ENCODE measurements around the gene F11.
"Not testable (repeated sequence)": the region's sequence is repeated elsewhere in the genome, so short reads cannot be mapped to it uniquely, and the experiment has no call there.

Gene F11

GRCh38 chr4:186250760-186251159 is 15.2 kb upstream of the F11 start:
- no peak for DNase-seq

- DNase-seq, result no peak
These were observed 10.9 kb upstream of the F11 start for GRCh38 chr4:186255122-186255521.

GRCh38 chr4:186258216-186258811 is 7.7 kb upstream of the F11 start:
- DNase-seq, result no peak

- no peak for DNase-seq
These were observed 5.9 kb upstream of the F11 start for GRCh38 chr4:186260117-186260503.

- DNase-seq, result no peak
These were observed 5.2 kb upstream of the F11 start for GRCh38 chr4:186260504-186261448.

- DNase-seq, result no peak
These were observed 1.3 kb upstream of the F11 start for GRCh38 chr4:186264660-186265059.

- not testable (repeated sequence) for DNase-seq
These were observed 739 bp upstream of the F11 start for GRCh38 chr4:186265250-186265649.

- no peak for DNase-seq
These were observed 904 bp downstream of the F11 start for GRCh38 chr4:186266729-186267456.

- no peak for DNase-seq
These were observed 5.2 kb downstream of the F11 start for GRCh38 chr4:186271081-186271678.

- no peak for DNase-seq
These were observed 6.9 kb downstream of the F11 start for GRCh38 chr4:186272699-186273391.

GRCh38 chr4:186273392-186273789 is 7.4 kb downstream of the F11 start:
- DNase-seq, result not testable (repeated sequence)

GRCh38 chr4:186283311-186283710 is 17.3 kb downstream of the F11 start:
- no peak for DNase-seq

GRCh38 chr4:186285147-186285546 is 19.2 kb downstream of the F11 start:
- DNase-seq, result no peak

- DNase-seq, result no peak
These were observed 20.6 kb downstream of the F11 start for GRCh38 chr4:186286581-186286980.

- DNase-seq, result no peak
These were observed 25.4 kb downstream of the F11 start for GRCh38 chr4:186291256-186291890.

- no peak for DNase-seq
These were observed 28.2 kb downstream of the F11 start for GRCh38 chr4:186294160-186294559.

- no peak for DNase-seq
These were observed 30.5 kb downstream of the F11 start for GRCh38 chr4:186296481-186296880.

- DNase-seq, result no peak
These were observed 31.1 kb downstream of the F11 start for GRCh38 chr4:186297013-186297645.

GRCh38 chr4:186298031-186298647 is 32.1 kb downstream of the F11 start:
- DNase-seq, result no peak

- DNase-seq, result no peak
These were observed 33.3 kb downstream of the F11 start for GRCh38 chr4:186299291-186299690.
